Vagina (tissue), 2 donors: ENCODE data around the gene MACF1. TPM values are rescaled to one million over a fixed set of nuclear protein-coding genes. Genes with fewer than 3 reads are reported as not detected.
"Not testable (repeated sequence)": the region's sequence is repeated elsewhere in the genome, so short reads cannot be mapped to it uniquely, and the experiment has no call there.

Experiments
- DNase-seq, 2 donors: peaks; one replicate each; pipeline ENCODE4 v3.0.0-alpha.2; 2017; ENCODE audit errors: extremely low spot score in 2 of 2
- H3K27ac ChIP-seq: fragments of 200-600 bp; sonication (generic); one replicate; pipeline ENCODE4 v1.5.1; 2019
- H3K27me3 ChIP-seq: fragments of 200-600 bp; sonication (generic); one replicate; pipeline ENCODE4 v1.5.1; 2019
- H3K36me3 ChIP-seq, 2 donors: fragments of 200-600 bp; sonication (generic); one replicate each; pipeline ENCODE4 v1.5.1; 2017 to 2019
- H3K4me1 ChIP-seq: fragments of 200-600 bp; sonication (generic); one replicate; pipeline ENCODE4 v1.5.1; 2019
- H3K4me3 ChIP-seq, 2 donors: fragments of 200-600 bp; sonication (generic); 1 replicate in 1 of 2; 2 replicates in 1 of 2; pipeline ENCODE4 v1.5.1; 2016 to 2019
- H3K9me3 ChIP-seq: fragments of 200-600 bp; sonication (generic); one replicate; pipeline ENCODE4 v1.5.1; 2019
- POLR2A ChIP-seq, 2 donors: fragments of 450-650 bp; IDR thresholded peaks; one replicate each; pipeline ENCODE4 v1.6.1; 2017; ENCODE audit warnings: antibody characterized with exemption in 2 of 2, mild to moderate bottlenecking in 2 of 2, moderate library complexity in 2 of 2
- POLR2AphosphoS5 ChIP-seq, 2 donors: sonication (generic); formaldehyde crosslinking; IDR thresholded peaks; one replicate each; pipeline ENCODE4 v1.9.0; 2017; ENCODE audit warnings: antibody characterized with exemption in 2 of 2, mild to moderate bottlenecking in 2 of 2, low read depth in 1 of 2; ENCODE audit not compliant: insufficient read depth in 1 of 2
- intact Hi-C: fragments of 100-400 bp; cut with DNase I; formaldehyde crosslinking; loops from one replicate; pipeline ENCODE4 v1.15.1; 2023
- total RNA-seq: library from RNA; depleted of rRNA; stranded (reverse); fragments of >200 nt; gene quantifications from one replicate; pipeline ENCODE4 v1.2.3, GENCODE V29; 2016
- TF ChIP-seq, protein P1 (sequence below), 3 experiments: fragments of 450-650 bp in 2 of 3; fragments of 200-600 bp in 1 of 3; sonication (generic) in 1 of 3; IDR thresholded peaks; one replicate each; pipeline ENCODE4 v1.5.1; 2017 to 2019; ENCODE audit warnings: antibody characterized with exemption in 3 of 3, mild to moderate bottlenecking in 2 of 3, moderate library complexity in 2 of 3

MACF1 gene
- total RNA-seq, 1 donor from 2014 or later, result 291 TPM

DNA sequence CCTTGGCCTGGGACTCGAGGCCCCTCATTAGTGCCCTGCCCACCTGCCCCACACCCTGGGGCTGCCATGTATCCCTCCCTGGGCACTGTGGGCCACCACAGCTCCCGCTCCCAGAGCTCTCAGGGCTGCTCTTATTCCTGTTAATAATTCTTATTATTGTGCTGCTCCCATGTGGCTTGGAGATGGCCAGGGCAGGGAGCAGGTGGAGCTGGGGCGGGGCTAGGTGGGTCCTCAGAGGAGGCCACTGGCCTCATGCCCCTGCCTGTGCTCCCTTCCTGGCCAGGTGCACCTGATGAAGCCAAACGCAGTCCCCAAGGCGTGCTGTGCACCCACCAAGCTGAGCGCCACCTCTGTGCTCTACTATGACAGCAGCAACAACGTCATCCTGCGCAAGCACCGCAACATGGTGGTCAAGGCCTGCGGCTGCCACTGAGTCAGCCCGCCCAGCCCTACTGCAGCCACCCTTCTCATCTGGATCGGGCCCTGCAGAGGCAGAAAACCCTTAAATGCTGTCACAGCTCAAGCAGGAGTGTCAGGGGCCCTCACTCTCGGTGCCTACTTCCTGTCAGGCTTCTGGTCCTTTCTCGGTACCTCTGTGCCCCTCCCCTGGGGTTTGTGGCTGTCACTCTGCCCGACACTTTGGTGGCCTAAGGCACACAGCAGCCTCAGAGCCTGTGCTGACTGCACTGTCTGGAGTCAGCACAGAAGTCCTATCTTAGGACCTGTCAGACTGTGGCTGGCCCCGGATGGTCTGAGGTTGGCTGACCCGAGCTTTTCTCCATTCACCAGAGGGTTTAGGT lies 321.1 kb downstream of the MACF1 start:
- no peaks in the 10 kb centered on the region for H3K27me3 ChIP-seq
- H3K36me3 ChIP-seq, result peaks cover 0 to 3% of the 10 kb centered on the region in 2 donors
- peak in 1 of 2 donors; percentile 19 for TF ChIP-seq POLR2AphosphoS5 (IDR thresholded peaks at IDR 0.05; ENCODE audit: insufficient read depth in 1 of 2, low read depth in 1 of 2)
- TF ChIP-seq POLR2A (IDR thresholded peaks at IDR 0.05), result no peak
- H3K4me3 ChIP-seq, result no peak overlapping the region
- intact Hi-C loops, result no loop called here
- no peaks in the 10 kb centered on the region for H3K9me3 ChIP-seq
- no peak for DNase-seq
- H3K4me1 ChIP-seq, result no peaks in the 10 kb centered on the region
- H3K27ac ChIP-seq, result no peak overlapping the region

DNA sequence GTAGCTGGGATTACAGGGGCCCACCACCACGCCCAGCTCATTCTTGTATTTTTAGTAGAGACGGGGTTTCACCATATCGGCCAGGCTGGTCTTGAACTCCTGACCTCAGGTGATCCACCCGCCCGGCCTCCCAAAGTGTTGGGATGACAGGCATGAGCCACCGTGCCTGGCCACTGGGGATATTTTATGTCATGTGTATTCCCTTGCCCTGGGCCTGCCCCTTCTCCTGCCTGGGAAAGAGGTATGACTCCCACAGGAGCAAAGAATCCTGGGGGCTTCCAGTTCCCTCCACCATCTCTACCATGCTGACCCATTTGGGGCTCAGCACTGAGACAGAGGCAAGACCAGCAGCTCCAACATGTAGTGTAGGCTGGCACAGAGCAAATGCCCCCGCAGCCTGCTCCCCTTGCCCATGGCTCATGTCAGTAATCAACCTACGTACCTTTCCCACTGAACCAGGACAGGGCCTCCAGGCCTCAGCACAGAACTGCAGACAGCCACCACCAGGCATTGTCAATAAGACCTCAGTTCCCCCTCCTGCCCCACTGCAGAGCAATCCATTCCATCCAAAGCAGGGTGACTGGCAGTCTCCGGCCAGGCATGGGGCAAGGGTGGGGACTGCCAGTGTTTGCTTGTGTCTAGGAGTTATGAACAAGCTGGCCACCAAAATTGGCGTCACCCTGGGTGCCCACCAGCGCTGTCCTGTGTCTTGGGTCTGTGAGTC lies 322.1 kb downstream of the MACF1 start:
- no peak overlapping the region for H3K4me3 ChIP-seq
- no peaks in the 10 kb centered on the region for H3K9me3 ChIP-seq
- TF ChIP-seq, protein P1, sequence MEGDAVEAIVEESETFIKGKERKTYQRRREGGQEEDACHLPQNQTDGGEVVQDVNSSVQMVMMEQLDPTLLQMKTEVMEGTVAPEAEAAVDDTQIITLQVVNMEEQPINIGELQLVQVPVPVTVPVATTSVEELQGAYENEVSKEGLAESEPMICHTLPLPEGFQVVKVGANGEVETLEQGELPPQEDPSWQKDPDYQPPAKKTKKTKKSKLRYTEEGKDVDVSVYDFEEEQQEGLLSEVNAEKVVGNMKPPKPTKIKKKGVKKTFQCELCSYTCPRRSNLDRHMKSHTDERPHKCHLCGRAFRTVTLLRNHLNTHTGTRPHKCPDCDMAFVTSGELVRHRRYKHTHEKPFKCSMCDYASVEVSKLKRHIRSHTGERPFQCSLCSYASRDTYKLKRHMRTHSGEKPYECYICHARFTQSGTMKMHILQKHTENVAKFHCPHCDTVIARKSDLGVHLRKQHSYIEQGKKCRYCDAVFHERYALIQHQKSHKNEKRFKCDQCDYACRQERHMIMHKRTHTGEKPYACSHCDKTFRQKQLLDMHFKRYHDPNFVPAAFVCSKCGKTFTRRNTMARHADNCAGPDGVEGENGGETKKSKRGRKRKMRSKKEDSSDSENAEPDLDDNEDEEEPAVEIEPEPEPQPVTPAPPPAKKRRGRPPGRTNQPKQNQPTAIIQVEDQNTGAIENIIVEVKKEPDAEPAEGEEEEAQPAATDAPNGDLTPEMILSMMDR (IDR thresholded peaks at IDR 0.05), result no peak
- no peak for TF ChIP-seq POLR2AphosphoS5 (IDR thresholded peaks at IDR 0.05; ENCODE audit: insufficient read depth in 1 of 2, low read depth in 1 of 2)
- TF ChIP-seq POLR2A (IDR thresholded peaks at IDR 0.05), result no peak
- no peaks in the 10 kb centered on the region for H3K4me1 ChIP-seq
- DNase-seq, result no peak
- no peak overlapping the region for H3K27ac ChIP-seq
- H3K36me3 ChIP-seq, result peaks cover 0 to 3% of the 10 kb centered on the region in 2 donors
- no peaks in the 10 kb centered on the region for H3K27me3 ChIP-seq
- intact Hi-C loops, result no loop called here

DNA sequence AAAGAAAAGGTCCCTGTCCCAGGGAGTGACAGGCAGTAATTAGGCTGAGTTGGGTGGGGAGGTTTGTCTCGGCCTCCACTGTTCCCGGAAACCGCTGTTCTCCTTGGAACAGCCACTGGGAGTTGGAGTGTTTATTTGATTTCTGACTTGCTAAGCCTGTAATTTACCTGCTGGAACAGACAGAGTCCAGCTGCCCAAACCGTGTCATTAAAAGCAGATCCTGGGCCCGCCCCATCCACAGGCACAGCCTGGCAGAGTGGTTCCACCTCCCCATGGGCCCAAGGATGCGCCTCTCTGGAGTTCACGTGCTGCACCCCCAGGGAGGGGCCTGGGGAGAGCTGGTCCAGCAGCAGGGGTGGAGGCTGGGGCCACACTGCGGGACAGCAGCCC lies 322.7 kb downstream of the MACF1 start:
- H3K36me3 ChIP-seq, H3K27me3 ChIP-seq, intact Hi-C loops, DNase-seq, H3K4me1 ChIP-seq, H3K27ac ChIP-seq, H3K9me3 ChIP-seq, H3K4me3 ChIP-seq: not testable (repeated sequence)

DNA sequence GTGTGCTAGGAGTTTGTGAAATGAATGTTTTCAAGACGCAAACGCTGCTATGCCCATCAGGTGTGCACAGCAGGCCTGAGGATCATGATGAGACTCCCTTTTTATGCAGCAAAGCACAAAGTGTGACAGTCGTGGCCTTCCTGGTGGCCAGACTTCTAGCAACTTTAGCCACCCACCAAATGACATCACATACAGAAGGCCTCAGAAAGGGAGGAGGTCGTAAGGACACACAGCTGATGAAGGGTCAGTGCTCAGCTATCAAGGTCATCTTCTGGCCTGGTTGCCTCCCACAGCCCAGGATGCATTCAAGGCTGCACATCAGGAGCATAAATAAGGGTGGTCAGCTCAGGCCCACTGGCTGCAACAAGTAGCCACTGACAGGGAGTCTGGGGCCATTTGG lies 323.6 kb downstream of the MACF1 start:
- Histone ChIP-seq H3K27ac (no peak overlapping the region), H3K36me3 (peaks cover 0 to 3% of the 10 kb centered on the region in 2 donors), H3K4me3 (no peak overlapping the region), H3K4me1 (no peaks in the 10 kb centered on the region), H3K9me3 (no peaks in the 10 kb centered on the region), H3K27me3 (no peaks in the 10 kb centered on the region)
- TF ChIP-seq, protein P1 (IDR thresholded peaks at IDR 0.05), result no peak
- no peak for TF ChIP-seq POLR2A (IDR thresholded peaks at IDR 0.05)
- TF ChIP-seq POLR2AphosphoS5 (IDR thresholded peaks at IDR 0.05; ENCODE audit: insufficient read depth in 1 of 2, low read depth in 1 of 2), result no peak
- no peak for DNase-seq
- intact Hi-C loops, result no loop called here

DNA sequence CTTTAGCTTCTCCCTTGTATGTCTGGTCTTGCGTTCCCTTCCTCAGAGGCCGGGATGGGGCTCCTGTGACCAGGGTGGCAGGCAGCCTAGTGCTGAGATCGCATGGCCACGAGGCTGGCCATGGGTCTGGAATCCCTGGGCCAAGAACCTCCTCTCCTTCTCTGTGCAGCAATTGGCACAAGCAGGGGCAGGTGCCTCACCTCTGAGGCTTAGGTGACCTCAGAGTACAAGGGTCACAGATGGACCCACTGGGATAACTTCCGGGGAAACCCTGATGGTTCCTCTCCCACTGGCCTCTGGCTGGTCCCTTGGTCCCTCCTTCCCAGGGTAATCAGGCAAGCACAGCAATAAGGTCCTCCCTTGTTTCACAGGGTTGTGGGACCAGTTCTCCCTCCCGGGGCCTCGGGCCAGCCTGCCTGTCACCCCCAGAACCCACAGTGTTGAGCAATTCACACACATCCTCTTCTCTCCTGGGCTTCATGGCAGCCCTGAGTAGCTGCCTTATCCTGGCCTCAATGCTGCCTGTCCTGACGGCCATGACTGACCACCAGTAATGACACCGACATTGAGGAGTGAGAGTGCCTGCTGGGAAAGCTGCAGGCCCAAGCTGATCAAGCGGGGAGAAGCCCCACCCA lies 325.5 kb downstream of the MACF1 start:
- H3K4me1 ChIP-seq, result no peaks in the 10 kb centered on the region
- no peak for DNase-seq
- intact Hi-C loops, result loop anchor here (10.0 kb wide), 1 partner anchor 105 kb away; no protein-coding TSS in a partner anchor
- no peaks in the 10 kb centered on the region for H3K27me3 ChIP-seq
- H3K4me3 ChIP-seq, result no peak overlapping the region
- H3K27ac ChIP-seq, result no peak overlapping the region
- H3K36me3 ChIP-seq, result peaks cover 0 to 9% of the 10 kb centered on the region in 2 donors
- no peaks in the 10 kb centered on the region for H3K9me3 ChIP-seq
- TF ChIP-seq, protein P1 (IDR thresholded peaks at IDR 0.05), result no peak
- no peak for TF ChIP-seq POLR2A (IDR thresholded peaks at IDR 0.05)
- no peak for TF ChIP-seq POLR2AphosphoS5 (IDR thresholded peaks at IDR 0.05; ENCODE audit: insufficient read depth in 1 of 2, low read depth in 1 of 2)
